SJSA1 (cell line): ENCODE results near the gene MSANTD1. TPM values are rescaled to one million over a fixed set of nuclear protein-coding genes. Genes with fewer than 3 reads are reported as not detected.

Source experiments
- DNase-seq, 2 experiments: peaks; one replicate each; pipeline ENCODE4 v3.0.0-alpha.2; 2015 to 2020; ENCODE audit warnings: low spot score in 2 of 2, low read depth in 1 of 2
- H3K27ac ChIP-seq: fragments of 250-450 bp; sonication (Bioruptor Pico); 2 replicates; pipeline ENCODE4 v1.5.1; 2020; ENCODE audit warnings: mild to moderate bottlenecking, moderate library complexity
- H3K27me3 ChIP-seq: fragments of 250-450 bp; sonication (Bioruptor Pico); replicated peaks from 2 replicates; pipeline ENCODE4 v1.5.1; 2020; ENCODE audit warnings: mild to moderate bottlenecking, moderate library complexity
- H3K36me3 ChIP-seq: fragments of 250-450 bp; sonication (Bioruptor Pico); 2 replicates; pipeline ENCODE4 v1.5.1; 2020; ENCODE audit warnings: mild to moderate bottlenecking
- H3K4me1 ChIP-seq: fragments of 250-450 bp; sonication (Bioruptor Pico); replicated peaks from 2 replicates; pipeline ENCODE4 v1.6.1; 2021; ENCODE audit warnings: mild to moderate bottlenecking
- H3K4me3 ChIP-seq: fragments of 250-450 bp; sonication (Bioruptor Pico); 2 replicates; pipeline ENCODE4 v1.5.1; 2020; ENCODE audit warnings: mild to moderate bottlenecking
- H3K9me3 ChIP-seq: fragments of 250-450 bp; sonication (Bioruptor Pico); replicated peaks from 2 replicates; pipeline ENCODE4 v1.5.1; 2020; ENCODE audit warnings: mild to moderate bottlenecking
- total RNA-seq: library from RNA; depleted of rRNA; stranded (reverse); fragments of >200 nt; shearing (Covaris generic); gene quantifications from 2 replicates; pipeline ENCODE4 v1.2.3, GENCODE V29; 2014

Gene MSANTD1
- total RNA-seq, 1 experiment from 2014 or later = 0.21 TPM

DNA sequence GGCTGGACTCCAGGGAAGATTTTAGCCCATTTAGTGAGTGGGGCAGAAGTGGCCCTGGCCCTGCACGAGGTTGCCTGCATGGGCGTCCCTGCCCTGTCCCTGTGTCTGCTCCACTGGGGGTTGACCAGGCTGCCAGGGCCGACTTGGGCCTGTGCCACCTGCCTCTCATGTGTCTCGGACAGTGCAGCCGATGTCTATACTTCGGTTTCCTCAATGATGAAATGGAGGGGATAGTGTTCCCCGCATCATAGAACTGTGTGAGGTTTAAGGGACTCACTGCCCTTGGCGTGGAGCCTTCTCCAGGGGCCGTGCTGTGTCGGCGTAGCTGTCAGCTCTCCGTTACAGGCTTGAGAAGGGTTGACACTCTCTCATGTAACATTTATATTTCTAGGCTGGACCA, 27.0 kb upstream of the MSANTD1 start:
- H3K36me3 ChIP-seq = peaks cover 3% of the 10 kb centered on the region; the same call in 1 of the 2 replicates

DNA sequence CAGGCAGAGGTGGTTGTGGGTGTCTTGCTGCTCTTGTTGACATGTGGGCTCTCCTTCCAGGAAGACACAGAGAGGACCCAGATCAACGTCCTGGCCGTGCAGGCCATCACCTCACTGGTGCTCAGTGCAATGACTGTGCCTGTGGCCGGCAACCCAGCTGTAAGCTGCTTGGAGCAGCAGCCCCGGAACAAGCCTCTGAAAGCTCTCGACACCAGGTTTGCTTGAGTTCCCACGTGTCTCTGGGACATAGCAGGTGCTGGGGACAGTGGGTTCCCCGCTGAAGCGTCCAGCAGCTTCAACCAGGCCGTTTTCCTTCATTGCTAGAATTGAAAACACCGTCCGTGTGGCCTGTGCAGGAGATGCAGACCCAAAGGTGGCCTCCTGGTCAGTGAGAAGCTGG, 25.6 kb upstream of the MSANTD1 start:
- Histone ChIP-seq H3K27me3 (no peaks in the 10 kb centered on the region), H3K36me3 (peaks cover 3% of the 10 kb centered on the region; the same call in 1 of the 2 replicates), H3K27ac (no peak overlapping the region), H3K9me3 (no peaks in the 10 kb centered on the region), H3K4me3 (no peak overlapping the region), H3K4me1 (peaks cover 7% of the 10 kb centered on the region)
- DNase-seq = no peak

More for the DNA sequence above, 27.0 kb upstream of the MSANTD1 start:
- H3K27me3 ChIP-seq = no peaks in the 10 kb centered on the region
- no peak for DNase-seq
- H3K4me3 ChIP-seq = no peak overlapping the region
- H3K4me1 ChIP-seq = peaks cover 7% of the 10 kb centered on the region
- no peak overlapping the region for H3K27ac ChIP-seq
- H3K9me3 ChIP-seq = no peaks in the 10 kb centered on the region

DNA sequence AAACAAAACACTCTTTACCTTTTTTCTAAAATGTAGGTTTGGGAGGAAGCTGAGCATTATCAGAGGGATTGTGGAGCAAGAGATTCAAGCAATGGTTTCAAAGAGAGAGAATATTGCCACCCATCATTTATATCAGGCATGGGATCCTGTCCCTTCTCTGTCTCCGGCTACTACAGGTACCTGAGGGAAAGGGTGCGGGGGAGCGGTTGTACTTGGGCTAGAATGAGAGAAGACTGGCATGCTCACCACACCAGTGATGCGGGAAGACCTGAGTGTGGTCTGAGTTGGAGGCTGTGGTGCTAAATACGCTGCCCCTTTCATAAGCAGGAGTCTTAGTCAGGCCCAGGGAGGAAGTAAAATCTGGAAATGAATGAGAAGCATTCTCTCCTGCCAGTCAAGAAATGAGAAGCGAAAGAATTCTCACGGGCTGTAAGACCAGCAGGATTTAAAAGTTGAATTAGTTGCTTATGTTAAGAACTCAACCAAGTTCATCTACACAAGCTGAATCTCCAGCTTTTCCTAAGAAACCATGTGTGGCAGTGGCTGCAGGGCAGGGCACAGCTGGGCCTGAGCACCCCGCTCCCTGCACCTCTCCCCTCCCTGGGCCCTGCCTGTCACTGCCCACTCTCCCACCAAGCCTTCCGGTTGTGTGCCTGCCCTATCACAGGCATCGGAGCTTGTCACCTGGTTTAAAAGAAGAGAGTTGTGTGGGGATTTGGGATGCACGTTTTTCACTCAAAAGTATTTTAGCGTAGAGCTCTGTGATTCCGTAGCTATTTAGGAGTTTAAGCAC, 24.8 kb upstream of the MSANTD1 start:
- H3K36me3 ChIP-seq = peaks cover 4% of the 10 kb centered on the region
- peaks cover 7% of the 10 kb centered on the region for H3K4me1 ChIP-seq
- no peak for DNase-seq
- no peak overlapping the region for H3K4me3 ChIP-seq
- H3K9me3 ChIP-seq = no peaks in the 10 kb centered on the region
- H3K27ac ChIP-seq = no peak overlapping the region
- no peaks in the 10 kb centered on the region for H3K27me3 ChIP-seq

DNA sequence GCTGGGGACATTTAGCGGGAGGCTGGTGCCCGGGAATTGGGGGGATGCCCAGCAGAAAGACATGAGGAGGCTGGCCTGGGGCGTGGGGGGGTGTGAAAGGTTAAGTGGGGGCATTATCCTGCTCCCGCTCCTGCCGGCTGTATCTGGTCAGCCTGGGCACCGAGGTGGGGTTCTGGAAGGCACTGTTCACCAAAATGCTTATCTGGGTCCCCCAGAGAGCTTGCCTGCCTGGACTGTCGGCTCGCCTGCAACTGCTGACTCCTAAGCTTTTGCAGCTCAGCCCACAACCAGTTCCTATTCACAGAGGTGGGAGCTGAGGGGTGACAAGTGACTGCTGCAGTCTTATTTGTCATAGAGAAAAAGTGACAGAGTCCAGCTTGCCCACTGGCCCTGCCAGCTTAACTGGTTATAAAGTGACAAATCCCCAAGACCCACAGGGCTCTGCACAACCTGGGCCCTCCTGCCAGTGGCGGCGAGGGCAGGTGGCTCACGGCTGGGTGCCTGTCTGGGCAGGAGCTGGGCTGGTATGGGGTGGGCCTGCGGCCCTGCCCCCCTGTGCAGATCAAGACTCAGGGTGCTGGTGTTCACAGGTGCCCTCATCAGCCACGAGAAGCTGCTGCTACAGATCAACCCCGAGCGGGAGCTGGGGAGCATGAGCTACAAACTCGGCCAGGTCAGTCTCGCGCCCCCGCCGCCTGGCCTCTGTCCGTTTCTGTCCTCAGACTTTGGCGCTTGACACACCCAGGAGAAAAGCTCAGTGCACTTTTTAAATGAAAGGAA, 23.7 kb upstream of the MSANTD1 start:
- DNase-seq = no peak
- H3K36me3 ChIP-seq = peaks cover 11% of the 10 kb centered on the region
- H3K27me3 ChIP-seq = no peaks in the 10 kb centered on the region
- no peak overlapping the region for H3K27ac ChIP-seq
- peaks cover 7% of the 10 kb centered on the region for H3K4me1 ChIP-seq
- no peak overlapping the region for H3K4me3 ChIP-seq
- H3K9me3 ChIP-seq = no peaks in the 10 kb centered on the region

DNA sequence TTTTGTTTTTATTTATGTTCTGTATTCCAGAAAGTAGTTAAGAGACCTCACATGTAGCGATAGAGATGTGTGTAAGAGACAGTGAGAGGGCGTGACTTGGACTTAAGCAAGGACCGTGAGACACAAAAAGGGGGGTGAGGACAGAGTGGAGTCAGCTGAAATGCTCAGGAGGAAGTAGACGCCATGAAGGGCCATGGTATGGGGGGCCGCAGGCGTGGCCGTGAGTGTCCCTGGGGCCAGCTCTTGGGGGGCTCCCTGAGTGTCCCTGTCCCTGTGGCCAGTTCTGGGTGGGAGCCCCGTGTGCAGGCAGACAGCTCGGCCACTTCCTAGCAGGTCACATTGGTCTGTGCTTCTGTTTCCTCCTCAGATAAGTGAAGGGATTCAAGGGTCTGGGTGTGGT, 23.0 kb upstream of the MSANTD1 start:
- DNase-seq = peak in 1 of 2 experiments; percentile 12
- no peaks in the 10 kb centered on the region for H3K9me3 ChIP-seq
- no peaks in the 10 kb centered on the region for H3K27me3 ChIP-seq
- peaks cover 7% of the 10 kb centered on the region for H3K4me1 ChIP-seq
- no peak overlapping the region for H3K27ac ChIP-seq
- H3K4me3 ChIP-seq = no peak overlapping the region
- peaks cover 15% of the 10 kb centered on the region for H3K36me3 ChIP-seq

DNA sequence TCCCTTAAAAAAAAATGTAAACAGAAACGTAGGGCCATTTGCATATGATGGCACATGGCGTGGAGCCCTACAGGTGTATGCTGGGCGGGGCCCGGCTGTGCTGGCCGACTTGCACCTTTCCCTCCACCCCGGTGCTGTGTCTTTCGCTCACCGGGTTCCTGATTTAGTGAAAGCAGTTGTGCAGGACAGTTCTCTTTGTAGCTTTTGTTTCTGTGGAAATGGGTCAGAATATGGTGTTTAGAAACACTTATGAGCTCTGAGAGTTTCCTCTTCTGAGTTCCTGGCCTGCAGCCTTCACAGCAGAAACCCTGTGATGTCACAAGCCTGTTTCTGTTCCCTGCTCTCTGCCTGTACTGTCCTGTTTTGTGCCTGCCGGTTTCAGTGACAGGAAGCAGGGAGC, 22.5 kb upstream of the MSANTD1 start:
- H3K27ac ChIP-seq = no peak overlapping the region
- H3K4me3 ChIP-seq = no peak overlapping the region
- peaks cover 19% of the 10 kb centered on the region for H3K36me3 ChIP-seq

DNA sequence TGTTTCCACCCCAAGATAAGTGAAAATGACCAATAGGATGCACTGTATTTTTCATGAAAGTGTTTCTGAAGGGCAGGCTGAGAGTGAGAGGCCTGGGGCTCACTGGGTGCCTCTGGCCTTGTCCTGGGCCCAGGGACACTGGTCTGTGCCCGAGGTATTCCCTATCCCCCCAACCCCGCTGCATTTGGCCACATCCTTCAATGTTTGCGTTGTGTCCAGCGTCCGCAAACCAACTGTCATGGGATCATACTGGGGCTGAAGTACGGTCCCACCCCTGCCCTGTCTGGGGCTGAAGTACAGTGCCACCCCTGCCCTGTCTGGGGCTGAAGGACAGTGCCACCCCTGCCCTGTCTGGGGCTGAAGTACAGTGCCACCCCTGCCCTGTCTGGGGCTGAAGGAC, 22.0 kb upstream of the MSANTD1 start:
- DNase-seq = no peak
- Histone ChIP-seq H3K36me3 (peaks cover 19% of the 10 kb centered on the region), H3K4me1 (peaks cover 16% of the 10 kb centered on the region), H3K27me3 (no peaks in the 10 kb centered on the region), H3K27ac (no peak overlapping the region), H3K4me3 (no peak overlapping the region), H3K9me3 (no peaks in the 10 kb centered on the region)

More for the DNA sequence above, 22.5 kb upstream of the MSANTD1 start:
- no peak for DNase-seq
- H3K27me3 ChIP-seq = no peaks in the 10 kb centered on the region
- H3K9me3 ChIP-seq = no peaks in the 10 kb centered on the region
- peaks cover 12% of the 10 kb centered on the region for H3K4me1 ChIP-seq

DNA sequence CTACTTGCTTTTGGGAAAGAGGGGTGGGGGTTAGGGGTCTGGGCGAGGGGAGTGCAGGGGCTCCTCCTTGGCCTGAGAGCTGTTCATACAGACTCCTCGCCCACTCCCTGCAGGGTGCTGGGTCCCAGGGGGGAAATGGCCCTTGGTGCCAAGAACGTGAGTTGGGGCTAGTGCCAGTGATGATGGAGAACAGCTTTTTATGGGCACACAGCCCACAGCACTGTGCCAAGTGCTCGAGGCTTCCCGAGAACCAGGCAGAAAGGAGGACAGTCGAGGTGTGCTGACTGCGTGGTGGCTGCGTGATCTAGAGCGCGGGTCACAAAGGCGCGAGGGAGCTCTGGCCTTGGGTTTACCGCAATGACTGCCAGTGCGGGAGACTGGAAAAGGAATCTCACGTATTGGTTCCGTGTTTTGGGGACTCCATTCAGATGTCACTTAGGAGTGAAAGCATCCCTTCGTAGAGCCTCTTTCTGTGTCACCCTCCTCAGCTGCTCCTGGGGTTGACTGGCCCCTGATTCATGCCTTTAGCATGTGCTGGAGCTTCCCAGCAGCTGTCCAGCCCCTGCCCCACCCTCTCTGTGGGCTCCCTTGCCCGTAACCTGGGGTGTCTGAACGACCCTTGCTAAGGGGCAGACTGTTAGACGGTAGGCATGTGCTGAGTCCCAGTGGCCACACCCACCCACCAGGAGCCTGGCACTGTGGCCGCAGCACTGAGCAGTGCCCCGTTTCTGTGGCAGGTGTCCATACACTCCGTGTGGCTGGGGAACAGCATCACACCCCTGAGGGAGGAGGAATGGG, 20.9 kb upstream of the MSANTD1 start:
- peaks cover 24% of the 10 kb centered on the region for H3K36me3 ChIP-seq
- H3K27ac ChIP-seq = no peak overlapping the region
- peaks cover 19% of the 10 kb centered on the region for H3K4me1 ChIP-seq
- DNase-seq = no peak
- no peak overlapping the region for H3K4me3 ChIP-seq
- H3K27me3 ChIP-seq = no peaks in the 10 kb centered on the region
- H3K9me3 ChIP-seq = no peaks in the 10 kb centered on the region

DNA sequence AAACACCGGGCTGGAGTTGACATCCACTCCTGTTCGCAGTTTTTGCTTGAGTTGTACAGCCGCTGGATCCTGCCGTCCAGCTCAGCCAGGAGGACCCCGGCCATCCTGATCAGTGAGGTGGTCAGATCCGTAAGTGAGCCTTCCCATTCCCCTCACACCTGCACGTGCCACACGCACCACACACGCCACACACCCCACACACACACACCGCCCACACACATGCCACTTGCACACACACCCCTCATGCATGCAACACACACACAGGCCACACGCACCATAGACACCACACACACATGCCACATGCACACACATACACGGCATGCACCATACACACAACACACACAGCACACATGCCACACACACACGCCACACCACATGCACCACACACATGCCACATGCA, 20.1 kb upstream of the MSANTD1 start:
- peaks cover 19% of the 10 kb centered on the region for H3K4me1 ChIP-seq
- no peak for DNase-seq
- no peak overlapping the region for H3K4me3 ChIP-seq
- no peaks in the 10 kb centered on the region for H3K27me3 ChIP-seq
- H3K9me3 ChIP-seq = no peaks in the 10 kb centered on the region
- no peak overlapping the region for H3K27ac ChIP-seq
- peaks cover 25% of the 10 kb centered on the region for H3K36me3 ChIP-seq

DNA sequence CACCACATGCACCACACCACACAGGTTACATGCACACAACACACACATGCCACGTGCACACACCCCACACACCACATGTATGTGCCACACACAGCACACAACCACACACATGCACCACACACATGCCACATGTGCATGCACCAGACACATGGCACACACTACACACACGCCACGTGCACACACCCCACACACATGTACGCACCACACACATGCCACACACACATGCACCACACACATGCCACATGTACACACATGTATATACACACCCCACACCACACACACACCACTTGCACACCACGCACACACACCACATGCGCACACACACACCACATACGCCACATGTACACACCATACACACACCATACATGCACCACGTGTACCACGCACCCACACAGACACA, 19.6 kb upstream of the MSANTD1 start:
- Histone ChIP-seq H3K4me3 (no peak overlapping the region), H3K4me1 (peaks cover 19% of the 10 kb centered on the region), H3K36me3 (peaks cover 26% of the 10 kb centered on the region), H3K27me3 (no peaks in the 10 kb centered on the region), H3K27ac (no peak overlapping the region), H3K9me3 (no peaks in the 10 kb centered on the region)
- DNase-seq = no peak

DNA sequence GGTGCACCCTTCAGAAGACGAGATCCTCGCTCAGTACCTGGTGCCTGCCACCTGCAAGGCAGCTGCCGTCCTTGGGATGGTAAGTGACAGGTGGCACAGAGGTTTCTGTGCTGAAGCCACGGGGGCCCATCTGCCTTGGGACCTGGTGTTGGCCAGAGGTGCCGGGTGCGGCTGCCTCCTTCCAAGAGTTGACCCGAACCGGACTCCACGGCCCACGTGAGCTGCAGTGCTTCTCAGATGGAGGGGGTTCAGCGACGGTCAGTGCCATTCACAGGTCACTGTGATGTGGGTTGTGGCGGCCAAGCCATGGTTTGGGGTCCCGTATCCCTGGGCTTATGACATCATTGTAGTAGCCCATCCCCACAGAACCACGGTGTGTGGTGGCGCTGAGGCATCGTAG, 19.0 kb upstream of the MSANTD1 start:
- Histone ChIP-seq H3K27me3 (no peaks in the 10 kb centered on the region), H3K4me1 (peaks cover 19% of the 10 kb centered on the region), H3K36me3 (peaks cover 26% of the 10 kb centered on the region), H3K27ac (no peak overlapping the region), H3K9me3 (no peaks in the 10 kb centered on the region), H3K4me3 (no peak overlapping the region)
- no peak for DNase-seq

DNA sequence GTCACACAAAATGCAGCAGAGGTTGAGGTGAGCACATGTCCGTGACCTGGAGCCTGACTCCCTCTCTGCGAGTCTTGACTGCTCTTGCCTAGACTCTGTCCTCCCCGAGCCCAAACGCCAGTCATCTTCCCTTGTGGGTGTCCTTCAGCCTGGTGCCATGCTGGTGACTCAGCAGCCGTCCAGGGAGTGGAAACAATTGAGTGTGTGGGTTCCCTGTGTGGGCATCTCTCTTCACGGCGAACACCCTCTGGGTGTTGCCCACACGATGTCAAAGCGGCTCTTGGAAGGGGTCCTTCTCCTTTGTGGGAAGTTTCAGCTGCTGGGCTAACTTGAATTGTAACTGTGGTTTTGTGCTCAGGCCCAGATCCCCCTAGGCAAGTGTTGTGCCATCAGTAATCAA, 17.5 kb upstream of the MSANTD1 start:
- H3K36me3 ChIP-seq = peaks cover 26% of the 10 kb centered on the region
- peak; percentile 42 to 68 for DNase-seq

DNA sequence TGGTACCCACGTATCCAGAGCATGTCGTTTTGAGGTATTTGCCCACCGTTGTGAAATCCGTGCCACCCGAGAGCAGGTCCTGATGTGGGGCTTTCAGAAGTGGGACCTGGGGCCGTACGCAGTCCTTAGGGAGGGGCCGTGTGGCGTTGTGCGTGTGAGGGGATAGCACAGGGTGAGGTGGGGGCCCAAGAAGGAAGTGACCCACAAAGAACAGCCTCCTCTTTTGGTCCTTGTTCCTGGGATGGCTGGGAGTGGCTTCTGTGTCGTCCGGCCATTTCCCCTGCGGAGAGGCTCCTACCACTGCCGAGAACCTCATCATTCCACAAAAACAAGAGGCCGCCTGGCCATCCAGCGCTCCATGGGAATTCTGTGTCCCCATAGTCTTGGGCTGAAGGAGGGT, 17.0 kb upstream of the MSANTD1 start:
- Histone ChIP-seq H3K27me3 (no peaks in the 10 kb centered on the region), H3K4me3 (no peak overlapping the region), H3K36me3 (peaks cover 26% of the 10 kb centered on the region), H3K4me1 (peaks cover 12% of the 10 kb centered on the region), H3K9me3 (no peaks in the 10 kb centered on the region), H3K27ac (no peak overlapping the region)
- no peak for DNase-seq

More for the DNA sequence above, 17.5 kb upstream of the MSANTD1 start:
- Histone ChIP-seq H3K27ac (no peak overlapping the region), H3K4me3 (no peak overlapping the region), H3K4me1 (peaks cover 12% of the 10 kb centered on the region), H3K27me3 (no peaks in the 10 kb centered on the region), H3K9me3 (no peaks in the 10 kb centered on the region)
